Embryonic facial prominence (tissue), 1 donor: Measurements from ENCODE around the gene SPACA4.

ENCODE experiments used
- DNase-seq: peaks from one replicate; pipeline ENCODE4 v3.0.0-alpha.2; 2016; ENCODE audit errors: extremely low spot score

Gene SPACA4

DNA sequence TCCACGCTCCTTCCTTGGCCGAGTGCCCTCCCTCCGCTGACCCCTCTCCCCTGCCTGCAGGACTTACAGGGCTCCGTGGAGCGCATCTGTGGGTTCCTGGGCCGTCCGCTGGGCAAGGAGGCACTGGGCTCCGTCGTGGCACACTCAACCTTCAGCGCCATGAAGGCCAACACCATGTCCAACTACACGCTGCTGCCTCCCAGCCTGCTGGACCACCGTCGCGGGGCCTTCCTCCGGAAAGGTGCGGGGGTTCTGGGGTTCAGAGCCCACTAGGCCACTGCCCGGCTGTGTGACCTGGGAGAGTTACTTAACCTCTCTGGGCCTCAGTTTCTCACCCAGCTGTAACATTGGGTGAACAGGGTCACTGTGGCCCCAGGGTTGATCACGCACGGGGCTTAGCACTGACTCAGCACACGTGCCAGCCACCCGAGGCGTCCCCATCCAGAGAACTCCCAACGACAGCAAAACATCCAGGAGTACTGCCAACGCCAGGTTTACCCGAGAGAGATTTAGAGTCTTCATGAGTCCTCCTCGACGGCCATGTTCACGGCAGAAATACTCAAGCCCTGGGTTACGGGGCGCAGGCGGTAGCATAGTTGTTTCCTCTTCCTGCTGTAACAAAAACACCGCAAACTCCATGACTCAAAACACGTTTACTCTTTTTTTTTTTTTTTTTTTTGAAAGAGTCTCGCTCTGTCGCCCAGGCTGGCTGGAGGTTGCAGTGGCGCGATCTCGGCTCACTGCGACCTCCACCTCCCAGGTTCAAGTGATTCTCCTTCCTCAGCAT lies 9.7 kb upstream of the SPACA4 start:
- no peak for DNase-seq

DNA sequence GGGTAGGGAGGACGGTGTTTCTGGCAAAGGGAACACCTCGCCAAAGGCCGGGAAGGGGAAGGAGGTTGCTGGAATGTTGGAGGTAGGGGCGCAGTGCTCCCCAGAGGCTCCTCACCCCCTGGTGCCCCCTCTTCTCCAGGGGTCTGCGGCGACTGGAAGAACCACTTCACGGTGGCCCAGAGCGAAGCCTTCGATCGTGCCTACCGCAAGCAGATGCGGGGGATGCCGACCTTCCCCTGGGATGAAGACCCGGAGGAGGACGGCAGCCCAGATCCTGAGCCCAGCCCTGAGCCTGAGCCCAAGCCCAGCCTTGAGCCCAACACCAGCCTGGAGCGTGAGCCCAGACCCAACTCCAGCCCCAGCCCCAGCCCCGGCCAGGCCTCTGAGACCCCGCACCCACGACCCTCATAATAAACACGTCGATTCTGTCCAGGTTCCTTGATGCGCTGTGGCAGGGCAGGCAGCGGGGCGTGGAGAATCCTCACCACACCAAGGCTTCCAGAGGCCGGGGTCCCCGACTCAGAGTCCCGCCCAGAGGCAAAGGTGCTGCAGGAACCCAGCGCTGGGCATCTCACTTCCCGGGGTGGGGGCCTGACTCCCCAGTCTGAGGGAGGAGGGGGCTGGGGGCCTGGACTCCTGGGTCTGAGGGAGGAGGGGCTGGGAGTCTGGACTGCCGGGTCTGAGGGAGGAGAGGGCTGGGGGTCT lies 7.4 kb upstream of the SPACA4 start:
- DNase-seq = no peak

DNA sequence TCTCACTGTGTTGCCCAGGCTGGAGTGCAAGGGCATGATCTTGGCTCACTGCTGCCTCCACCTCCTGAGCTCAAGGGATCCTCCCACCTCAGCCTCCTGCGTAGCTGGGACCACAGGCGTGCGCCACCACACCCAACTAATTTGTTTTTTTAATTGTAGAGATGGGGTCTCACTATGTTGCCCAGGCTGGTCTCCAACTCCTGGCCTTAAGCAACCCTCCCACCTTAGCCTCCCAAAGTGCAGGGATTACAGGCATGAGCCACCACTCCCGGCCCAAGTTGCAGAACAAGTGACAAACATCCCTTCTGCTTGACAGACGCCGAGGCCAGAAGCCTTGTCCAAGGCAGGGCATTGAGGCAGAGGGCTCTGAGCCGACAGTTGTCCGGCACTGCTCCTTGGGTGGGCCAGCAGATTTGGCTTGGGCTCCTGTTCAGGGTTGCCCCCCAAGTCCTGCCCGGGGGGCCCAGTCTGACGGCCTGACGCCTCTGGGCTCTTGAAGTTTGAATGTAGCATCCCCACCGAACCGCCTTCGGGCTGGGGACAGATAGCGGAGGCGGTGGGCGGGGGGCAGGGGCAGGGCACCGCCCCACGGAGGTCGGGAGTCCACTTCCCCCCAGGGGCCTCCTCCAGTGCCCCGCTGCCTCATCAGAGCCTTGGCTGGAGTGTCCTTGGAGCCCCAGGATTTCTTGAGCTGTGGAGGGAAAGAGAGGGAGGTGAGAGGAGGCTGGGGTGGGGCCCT lies 5.7 kb upstream of the SPACA4 start:
- no peak for DNase-seq

DNA sequence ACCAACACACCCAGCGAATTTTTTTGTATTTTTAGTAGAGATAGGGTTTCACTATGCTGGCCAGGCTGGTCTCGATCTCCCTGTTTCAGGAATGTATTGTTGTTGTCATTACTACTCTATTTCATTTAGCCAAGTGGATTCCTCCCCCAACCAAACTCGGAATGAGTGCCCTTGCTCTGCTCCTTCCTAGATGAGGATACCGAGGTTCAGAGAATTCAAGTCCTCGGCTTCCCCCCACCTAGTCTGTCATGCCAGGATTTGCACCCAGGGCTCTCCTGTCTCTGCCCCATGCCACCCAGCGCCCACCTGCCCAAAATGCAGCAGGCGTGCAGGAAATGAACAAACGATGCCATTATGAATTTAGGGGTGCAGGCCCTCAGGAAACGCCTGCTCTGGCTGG lies 3.5 kb upstream of the SPACA4 start:
- DNase-seq = no peak

DNA sequence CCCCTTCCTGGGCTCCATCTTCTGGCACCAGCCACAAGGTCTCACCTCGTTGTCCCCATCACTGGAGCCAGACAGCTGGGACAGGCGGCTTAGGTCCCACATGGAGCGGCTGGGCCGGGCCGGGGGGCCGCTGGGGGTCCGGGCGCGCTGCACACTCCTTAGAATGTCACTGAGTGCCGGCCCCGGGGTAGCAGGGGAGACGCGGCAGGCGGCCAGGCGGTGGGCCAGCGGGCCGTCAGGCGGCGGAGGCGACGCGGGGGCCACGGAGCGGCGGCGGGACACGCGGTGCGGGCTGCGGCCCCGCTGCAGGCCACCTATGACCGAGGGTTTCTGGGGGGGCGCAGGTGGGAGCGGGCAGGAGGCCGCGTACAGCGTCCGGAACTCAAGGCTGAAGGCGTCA lies 3.1 kb upstream of the SPACA4 start:
- DNase-seq = no peak

DNA sequence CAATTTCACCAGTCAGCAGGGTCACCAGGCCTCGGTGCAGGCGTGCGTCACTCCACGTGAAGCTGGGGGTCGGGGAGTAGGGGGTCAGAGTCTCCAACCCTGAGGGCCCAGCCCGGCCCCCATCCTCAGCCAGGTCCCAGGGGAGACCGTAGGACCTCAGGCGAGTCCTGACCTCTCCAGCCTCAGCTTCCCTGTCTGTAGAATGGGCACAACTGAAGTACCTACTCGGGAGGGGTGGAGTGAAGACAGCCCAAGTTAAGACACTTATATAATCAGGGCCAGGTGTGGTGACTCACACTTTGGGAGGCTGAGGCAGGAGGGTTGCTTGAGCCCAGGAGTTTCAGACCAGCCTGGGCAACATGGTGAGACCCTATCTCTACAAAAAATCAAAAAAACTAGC lies 2.7 kb upstream of the SPACA4 start:
- no peak for DNase-seq

DNA sequence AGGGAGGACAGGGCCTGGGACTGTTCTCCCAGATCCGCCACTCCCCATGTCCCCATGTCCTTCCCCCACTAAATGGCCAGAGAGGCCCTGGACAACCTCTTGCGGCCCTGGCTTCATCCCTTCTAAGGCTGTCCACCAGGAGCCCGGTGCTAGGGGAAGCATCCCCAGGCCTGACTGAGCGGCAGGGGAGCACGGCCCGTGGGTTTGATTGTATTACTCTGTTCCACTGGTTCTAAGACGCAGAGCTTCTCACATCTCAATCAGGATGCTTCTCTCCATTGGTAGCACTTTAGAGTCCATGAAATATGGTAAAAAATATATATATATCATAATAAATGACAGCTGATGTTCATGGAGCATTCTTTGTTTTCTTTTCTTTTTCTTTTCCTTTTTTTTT lies 815 bp downstream of the SPACA4 start:
- DNase-seq = no peak

DNA sequence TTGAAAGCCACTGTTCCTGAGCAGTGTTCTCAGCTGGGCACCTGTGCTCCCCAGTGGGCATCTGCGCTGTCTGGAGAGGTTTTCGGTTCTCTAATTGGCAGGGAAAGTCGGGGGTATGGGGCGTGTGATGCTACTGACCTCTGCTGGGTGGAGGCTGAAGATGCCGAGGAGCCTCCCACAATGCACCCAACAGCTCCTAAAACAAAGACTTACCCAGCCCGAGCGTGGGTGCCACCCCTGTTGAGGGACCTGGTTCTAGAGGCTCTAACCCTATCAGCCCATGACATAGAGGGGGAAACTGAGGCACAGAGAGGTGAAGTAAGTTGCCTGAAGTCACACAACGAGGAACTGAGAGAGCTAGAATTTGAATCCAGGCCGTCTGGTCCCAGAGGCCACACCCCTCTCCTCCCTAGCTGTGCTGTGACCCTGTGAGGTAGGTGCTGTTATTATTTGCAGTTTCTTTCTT lies 2.3 kb downstream of the SPACA4 start:
- DNase-seq = no peak

DNA sequence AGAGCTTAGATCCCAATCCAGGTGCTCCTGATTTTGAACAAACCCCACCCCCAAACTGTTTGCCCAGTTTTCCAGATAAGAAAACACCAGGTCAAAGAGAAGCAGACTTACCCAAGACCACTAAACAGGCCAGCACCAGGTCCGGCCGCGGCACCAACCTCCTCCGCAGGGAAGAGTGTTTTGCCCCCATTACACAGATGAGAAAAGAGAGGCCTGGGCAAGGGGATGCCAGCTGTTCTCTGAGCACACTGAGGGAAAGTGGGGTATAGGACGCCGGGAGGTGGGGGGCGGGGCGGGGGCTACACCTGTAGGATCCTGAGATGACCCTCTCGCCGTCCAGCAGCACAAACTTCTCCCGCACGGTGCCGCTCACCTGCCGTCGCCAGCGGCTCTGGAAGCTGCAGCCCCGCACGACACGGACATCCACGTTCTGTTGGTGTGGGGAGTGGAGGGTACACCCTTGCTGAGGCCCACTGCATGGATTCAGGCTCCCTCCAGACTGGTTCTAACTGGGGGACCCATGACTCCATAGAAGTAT lies 3.1 kb downstream of the SPACA4 start:
- DNase-seq = no peak

DNA sequence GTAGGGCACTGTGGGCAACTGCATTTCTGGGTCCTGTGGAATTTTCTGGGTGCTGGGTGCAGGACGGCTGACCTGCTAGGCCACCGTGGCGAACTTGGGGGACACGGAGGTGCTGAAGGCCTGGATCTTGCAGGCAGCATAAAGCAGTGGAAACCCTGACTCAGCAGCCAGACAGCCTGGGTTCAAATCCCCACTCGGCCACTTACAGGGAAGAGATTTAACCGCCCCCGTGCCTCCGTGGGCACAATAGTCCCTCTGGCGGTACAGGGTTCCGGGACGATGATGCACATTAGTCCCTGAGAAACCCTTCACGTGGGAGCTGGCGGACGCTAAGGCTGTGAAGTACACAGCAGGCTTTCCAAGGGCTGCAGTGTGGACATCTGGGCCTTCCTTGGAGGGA lies 5.3 kb downstream of the SPACA4 start:
- no peak for DNase-seq

DNA sequence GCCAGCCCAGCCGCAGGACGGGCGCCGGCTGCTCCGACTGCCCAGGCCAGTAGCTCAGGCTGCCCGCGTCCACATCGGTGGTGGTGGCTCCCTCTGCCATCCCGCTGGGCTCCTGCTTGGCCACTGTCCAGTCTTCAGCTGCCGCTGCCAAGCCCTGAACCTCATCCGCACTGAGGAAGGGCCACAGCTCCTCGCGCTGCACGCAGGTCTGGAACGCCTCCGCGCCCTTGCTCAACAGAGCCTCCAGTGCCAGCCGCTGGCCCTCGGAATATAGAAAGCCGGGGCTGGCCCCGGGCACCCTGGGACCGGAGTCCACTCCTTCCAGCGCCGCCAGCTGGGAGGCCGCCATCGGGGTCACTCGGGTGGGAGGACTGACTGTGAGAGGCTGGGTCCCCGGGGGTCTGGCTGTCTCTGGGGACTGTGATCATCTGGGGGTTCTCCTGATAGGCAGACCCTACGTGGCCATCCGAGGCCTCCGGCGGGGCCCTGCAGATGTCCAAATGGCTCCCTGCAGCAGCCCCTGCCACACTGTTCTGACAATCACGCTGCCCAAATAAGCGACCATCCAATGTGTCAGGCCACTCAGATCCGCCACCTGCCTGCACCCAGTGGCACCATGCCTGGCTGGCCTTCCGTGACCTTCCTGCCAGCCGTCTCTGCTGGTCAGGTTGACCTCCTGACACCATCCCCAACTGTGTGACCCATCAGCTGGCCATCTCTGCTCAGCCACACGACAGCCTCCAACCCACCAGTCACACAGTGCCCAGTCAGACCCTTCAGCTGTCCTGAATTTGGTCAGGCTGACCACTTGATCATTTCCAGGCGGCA lies 6.7 kb downstream of the SPACA4 start:
- DNase-seq = no peak

DNA sequence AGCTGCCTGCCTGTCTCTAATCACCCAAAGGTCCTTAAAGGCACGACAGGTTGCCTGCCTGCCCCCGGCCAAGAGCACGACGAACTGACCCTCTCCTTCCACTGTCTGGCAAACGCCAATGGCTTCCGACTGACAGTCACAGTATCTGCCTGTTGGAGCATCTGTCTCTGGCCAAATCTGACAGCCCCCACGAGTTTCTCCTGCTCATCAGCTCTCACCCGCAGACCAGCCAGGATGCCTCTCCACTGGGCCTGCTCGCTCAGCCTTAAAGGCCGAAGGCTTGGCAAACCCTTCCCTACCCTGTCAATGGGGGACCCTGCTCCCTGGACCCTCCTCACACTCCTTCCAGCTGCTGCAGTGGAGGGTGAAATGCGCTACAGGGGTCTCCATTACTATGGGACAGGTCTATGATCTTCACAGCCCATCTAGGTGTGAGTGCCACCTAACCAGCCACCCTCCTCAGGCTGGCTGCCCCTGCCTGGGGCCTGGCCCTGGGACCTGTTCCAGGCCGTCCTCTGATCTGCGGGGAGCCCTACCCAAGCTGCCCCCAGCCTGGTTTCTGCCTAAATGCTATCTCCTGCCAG lies 7.4 kb downstream of the SPACA4 start:
- DNase-seq = no peak

DNA sequence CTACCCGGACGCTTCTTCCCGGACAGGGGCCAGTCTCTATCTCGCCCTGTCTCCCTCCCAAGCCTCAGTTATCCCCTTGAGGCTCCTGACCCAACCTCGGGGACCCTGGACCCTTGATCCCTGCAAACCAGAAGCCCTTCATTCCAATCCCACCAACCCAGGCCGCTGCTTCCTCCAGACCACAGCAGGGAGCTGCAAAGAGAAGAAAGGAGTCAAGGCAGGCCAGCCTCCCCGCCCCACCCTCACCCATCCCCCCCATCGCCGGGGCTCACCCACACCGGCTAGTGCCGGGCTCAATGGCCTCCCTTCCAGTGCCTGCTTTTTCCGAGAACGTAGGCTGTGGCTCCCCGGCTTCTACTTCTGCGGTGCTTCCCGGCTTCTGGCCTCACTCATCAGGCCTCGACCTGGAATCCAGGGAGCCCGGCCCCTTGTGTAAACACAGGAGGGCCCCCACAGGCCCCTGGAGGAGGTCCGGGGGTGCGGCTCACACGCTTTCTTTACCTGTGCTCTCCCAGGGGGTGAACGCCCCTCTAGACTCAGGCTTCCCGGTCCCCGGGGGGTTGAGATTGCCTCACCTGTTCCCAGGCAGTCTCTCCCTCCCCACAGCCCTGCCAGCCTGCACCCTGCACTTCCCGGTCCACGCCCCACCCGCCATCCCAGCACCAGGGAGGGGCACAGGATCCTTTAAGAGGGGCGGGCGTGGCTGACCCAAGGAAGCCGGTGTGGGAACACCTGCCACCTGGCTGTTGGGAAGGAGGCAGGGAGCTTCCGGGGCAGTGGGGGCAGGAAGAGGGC lies 8.1 kb downstream of the SPACA4 start, which contains the start of gene FAM83E:
Gene FAM83E, minus strand, starts transcription at position 641 of the 795 bp plus-strand sequence. CDS start 1,704 bp downstream, outside the sequence.
- DNase-seq = no peak

DNA sequence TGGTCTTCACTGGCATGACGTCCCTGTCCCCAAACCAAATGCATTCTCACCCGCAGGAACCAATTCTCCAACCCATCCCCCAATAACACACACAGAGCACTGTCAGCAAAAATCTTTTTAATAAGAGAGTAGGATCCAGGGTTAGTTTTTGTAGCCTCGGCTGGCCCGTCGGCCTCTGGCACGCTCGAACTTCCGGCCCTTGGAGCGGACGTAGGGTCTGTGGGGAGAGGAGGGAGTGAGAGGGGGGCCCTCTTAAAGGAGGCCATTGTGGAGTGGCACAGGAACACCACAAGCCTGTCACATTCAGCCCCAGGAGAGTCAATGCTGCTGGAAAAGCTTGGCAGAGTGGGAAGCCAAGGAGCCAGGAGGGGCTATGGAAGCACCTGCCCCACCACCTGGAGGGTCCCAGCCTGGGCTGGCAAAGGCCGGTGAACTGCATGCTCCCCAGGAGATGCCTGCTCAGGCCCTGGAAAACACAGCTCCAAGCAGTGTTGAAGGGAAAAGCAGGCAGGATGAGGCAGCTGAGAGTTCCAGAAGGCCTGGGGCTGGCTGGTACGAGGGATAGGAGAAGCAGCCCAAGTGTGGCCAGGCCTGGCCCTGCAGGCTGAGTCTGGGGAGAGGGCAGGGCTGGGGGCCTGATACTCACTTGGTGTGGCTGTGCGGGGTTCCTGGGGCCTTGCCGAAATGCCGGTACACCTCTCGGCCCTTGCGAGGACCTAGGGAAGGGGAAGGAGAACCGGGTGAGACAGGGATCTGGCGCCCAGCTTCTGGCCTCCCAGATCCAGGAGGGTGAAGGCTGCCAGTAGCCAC lies 8.9 kb downstream of the SPACA4 start:
- DNase-seq = no peak

DNA sequence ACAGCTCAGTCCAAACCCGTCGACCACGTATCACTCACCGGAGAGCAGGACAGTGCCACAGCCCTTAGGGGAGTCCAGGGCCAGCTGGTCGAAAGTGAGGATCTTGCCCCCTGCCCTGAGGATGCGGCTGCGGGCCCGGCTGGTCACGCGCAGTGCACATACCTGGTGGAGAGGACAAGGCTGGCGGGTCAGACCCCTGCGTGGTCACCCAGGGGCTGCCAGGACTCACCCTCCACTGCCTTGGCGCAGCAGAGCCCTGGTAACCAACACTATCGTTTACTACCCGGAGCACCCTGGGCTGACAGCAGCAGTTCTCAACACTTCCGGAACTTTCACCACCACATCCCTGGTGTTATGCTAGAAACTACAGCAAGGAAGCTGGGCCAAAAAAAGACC lies 9.5 kb downstream of the SPACA4 start:
- DNase-seq = no peak

DNA sequence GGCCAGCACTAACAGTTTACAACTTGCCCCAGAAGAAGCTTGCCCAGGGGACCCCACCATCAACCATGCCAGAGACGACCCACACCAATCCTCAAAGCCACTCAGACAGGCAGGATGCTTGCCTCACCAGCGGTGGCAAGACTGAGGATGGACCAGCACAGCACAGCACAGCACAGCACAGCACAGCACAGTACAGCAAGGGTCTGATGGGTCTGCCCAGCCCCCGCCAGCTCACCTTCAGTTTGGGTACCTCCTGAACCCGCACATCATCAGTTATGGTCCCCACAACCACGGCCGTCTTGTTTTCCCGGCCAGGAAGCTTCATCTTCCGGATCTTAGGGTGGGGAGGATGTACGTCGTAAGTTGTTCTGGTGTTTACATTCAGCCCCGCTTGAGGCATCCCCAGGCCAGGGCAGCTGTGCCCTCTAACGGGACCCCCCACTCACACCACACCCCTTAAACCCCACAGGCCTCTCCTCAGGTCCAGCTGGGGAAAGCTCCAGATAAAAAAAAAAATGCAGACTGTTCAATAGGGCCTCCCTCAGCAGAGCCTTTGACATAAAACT lies 10.0 kb downstream of the SPACA4 start:
- no peak for DNase-seq

DNA sequence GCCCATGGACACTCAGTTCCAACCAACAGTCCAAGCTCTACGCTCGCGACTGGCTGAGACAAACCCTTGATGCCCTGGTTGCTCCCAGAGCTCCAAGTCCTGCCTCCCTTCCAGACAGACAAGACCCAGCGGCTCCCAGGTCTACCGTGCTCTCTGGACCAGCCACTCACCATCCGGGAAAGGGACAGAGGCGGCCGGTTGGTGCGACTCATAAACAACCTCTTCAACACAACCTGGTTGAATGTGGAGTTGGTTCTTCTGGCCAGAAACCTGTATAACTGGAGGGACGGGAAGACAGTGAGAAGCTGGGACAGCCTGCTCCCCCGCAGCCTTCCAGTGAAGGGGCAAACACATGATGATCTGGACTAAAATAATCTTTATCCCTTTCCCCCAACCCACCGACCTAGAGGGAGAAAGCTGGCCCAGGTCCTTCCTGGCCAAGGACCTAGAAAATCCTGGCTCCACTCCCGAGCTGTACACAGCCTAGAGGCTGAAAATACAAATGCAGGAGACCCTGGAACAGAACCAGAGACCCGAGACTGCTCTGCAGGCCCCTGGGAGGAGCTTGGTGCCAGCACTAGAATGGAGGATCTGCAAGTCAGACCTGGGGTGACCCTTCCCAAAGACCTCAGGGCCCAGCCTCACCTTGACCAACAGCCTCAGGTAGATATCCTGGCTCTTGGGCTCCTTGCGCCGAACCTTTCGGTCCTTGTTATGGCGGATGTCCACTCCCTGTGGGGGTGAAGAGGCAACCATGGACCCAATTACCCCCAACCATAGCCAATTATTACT lies 10.8 kb downstream of the SPACA4 start:
- no peak for DNase-seq

DNA sequence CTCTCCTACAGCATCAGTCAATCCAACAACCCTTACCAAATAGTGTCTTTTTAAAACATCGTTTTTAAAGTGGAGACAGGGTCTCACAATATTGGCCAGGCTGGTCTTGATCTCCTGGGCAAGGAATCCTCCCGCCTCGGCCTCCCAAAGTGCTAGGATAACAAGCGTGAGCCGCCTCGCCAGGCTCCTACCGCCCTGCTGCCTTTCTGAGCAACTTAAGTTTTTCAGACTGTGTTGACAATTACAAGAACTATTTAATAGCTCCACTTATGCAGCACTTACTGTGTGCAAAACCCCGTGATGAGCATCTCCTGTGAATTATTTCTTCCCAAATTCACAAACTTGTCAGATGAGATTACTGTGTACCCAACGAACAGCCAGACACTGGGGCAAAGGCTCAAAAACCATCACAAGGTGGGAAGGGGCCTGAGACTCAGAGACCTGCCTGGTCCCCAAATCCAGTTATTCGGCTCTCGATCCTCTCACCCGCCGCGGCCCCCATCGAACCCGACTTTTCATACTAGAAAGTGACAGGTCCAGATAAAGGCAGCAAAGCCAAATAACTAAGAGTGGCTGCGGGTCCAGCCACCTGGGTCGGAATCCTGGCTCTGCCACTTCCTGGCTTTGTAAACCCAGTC lies 11.9 kb downstream of the SPACA4 start:
- no peak for DNase-seq
